HUDEP-2 (cell line): ENCODE data around the gene PTPRN2.

Experiments used
- DNase-seq, 76 experiments: peaks; one replicate each; lab custom pipeline; 2025; ENCODE audit not compliant: unreplicated experiment in 76 of 76; lab: John Stamatoyannopoulos, UW

Gene PTPRN2

DNA sequence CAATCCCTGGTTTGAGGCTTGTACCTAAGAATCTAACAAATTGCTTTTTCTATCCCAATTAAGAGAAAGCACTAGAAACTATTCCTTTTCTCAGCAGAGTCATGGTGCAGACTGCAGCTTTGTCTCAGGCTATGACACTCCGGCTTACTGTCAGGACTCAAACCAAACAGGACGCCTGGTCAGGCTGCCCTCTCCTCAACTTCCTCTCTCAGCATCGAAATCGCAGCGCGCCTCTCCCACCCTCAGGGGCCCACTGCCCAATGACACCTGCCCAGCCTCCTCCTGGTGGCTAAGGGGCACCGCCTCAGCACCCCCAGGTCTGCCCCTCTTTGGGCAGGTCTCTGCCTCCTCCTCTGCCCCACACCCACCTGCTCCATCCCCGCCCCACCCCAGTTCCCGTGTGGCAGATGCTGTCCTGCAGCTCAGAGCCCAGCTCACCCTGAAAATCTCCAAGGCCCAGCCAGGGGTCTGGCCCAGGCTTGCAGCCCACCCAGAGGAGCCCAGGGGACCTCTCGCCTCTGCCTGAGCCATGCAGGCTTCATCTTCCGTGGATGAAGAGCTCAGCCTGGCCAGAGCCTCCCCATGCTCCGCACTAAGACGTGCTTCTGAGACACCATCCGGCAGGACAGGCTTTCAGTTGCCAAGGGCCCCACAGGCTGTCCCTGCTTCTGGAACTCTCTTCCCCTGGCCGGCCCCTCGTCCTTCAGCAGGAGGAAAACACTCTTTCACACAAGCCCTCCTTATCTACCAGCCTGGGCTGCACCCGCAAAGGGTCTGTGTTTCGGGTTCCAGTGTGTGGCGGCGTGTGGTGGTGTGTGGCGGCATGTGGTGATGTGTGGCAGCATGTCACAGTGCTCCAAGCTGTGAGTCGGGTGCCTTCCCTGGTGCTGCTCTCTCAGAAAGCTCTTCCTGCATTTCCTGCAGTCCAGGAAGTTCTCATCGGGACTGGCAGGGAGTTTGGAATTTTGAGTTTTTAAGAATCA, 16.4 kb upstream of the PTPRN2 start:
- no peak for DNase-seq

DNA sequence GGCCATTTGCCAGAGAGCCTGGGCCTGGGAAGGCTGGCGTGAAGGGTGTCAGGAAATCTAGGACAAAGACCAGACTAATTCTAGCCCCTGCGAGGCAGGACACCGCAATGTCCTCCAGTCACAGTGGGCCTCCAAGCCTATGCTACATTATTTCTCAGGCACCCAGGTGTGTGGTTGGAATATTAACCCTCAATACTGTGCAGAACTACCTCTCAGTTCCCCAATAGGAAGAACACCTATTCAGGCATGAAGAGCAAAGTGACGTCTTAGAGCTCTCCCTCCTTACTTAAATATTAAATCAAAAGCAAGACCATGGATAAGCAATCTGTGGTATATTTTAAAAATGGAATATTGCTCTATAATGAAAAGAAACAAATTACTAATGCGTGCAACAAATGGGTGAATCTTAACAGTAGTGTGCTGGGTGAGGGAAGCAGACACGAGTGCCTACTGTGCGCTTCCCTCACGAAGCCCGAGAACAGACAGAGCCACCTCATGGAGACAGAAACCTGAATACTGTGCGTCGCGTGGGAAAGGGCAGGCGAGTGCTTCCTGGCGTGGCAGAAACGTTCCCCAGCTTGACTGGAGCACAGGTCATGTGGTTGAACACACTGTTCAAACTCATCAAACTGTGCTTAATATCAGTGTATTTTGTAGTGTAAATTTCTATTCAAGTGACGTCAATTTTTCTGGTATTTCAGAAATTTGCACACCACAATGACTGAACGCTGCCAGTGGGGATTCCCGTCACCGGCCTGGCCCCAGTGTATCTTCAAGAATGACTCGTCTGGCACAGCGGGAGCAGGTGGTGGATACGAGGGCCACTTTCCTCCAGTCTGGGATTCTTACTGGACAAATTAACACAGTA, 15.5 kb upstream of the PTPRN2 start:
- no peak for DNase-seq

DNA sequence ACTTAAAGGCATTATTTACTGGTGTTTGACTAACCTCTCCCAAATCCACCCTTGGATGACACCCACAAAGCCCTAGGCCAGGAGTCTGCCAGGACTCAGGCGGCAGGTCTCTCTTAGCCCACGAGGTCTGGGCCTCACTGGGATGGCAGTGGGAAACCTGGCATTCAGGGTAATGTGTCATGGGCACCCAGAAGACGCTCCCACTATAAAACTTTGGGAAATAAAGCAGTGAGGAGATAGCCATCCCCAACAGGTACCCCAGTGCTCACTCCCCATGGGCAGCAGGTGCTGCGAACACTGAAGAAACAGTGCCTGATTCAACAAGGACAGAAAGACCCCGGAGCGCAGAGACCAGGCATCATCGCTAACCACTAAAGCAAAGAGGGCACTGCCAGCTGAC, 14.4 kb upstream of the PTPRN2 start:
- DNase-seq = no peak

DNA sequence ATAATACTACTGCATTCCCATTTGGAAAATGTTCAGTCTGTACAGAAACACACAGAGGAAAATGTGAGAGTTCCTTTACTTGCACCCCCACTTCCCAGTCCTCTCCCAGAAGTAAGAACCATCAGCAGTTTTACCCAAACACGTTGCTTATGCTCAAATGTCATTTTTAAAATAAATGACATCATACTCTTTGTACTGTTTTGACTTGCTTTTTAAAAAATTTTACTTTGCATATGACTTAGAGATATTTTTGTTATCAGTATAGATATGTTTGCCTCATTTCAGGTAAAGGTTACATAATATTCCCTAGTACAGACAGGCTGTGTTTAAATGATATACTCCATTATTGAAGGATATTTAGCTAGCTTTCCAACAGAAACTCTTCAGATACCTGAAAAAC, 13.5 kb upstream of the PTPRN2 start:
- DNase-seq = no peak

DNA sequence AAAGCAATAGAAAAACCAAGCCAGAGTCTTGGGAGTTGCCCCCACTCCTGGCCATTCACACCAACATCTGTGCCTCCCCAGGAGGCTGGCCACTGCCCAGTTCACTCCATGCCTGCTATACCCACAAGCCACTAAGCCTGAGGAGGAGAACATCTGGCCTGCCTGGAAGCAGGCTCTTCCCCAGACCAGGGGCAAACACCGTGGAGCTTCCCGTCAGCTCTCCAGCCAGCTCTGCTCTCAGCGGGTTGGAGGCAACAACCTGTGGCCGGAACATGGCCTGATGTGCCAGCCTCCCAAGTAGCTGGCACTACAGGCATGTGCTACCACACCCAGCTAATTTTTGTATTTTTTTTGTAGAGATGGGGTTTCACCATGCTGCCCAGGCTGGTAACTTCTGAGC, 9.1 kb upstream of the PTPRN2 start:
- DNase-seq = no peak

DNA sequence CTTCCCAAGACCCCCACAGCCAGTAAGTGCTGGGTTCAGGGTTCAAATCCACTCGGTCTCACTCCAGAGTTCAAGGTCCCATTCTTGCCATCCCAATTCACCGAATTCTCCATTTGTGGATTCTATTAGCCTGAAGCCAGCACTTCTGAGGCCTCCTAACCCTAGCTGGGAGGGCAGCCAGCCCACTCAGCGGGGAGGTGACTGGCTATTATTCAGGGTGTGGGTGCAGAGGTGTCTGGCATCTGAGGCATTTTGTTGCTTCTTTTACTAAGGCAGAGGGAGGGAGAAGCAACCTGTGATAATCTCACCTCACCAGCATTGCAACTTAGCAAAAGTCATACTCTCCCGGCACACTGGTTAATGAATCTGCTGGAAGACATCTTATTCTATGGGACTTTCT, 8.7 kb upstream of the PTPRN2 start:
- no peak for DNase-seq

DNA sequence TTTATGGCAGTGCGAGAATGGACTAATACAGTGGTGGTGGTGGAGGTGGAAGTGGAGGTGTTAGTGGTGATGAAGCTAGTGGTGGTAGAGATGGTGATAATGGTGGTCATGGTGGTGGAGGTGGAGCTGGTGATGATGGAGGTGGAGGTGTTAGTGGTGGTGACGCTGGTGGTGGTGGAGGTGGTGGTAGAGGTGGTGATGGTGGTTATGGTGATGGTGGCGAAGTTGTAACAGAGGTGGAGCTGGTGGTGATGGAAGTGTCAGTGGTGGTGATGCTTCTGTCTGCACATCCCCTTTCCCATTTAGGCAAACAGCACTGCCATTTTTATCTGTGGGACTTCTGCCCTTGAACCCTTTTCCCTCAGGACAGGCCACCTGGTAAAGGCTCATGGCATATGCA, 7.4 kb upstream of the PTPRN2 start:
- no peak for DNase-seq

DNA sequence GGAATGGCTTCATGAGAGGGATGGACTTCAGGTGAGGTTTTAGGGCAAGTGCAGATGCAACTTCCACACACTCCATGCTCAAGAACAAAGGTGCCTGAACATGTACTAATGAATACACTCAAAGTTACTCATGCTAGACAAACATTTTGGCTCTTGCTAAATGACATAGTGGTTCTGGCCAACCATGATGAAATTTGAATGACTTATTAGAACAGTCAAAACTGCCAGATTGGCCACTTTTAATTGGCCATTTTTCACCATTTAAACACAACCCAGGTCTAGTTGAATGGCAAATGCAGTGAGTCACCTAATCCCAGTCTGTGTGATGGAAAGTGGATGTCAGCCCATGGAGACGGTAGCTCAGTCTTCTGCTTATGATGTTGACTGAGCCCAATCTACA, 4.9 kb upstream of the PTPRN2 start:
- no peak for DNase-seq

DNA sequence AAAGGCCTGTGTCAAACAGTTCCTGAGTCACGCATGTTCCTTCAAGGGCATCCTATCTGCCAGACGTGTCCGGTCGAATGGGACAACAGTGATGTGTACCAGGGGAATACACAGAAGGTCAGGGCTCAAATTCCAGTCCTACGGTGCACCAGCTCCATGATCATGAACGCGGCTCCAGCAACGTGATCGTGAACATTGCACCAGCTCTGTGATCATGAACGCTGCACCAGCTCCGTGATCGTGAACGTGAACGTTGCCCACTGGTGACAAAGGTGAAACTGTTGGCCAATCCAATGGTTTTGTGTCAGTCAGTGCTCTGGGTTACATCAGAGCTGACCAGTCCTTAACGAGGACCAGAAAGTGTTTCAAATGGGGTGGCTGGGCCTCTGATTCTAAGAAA, 4.3 kb upstream of the PTPRN2 start:
- DNase-seq = no peak

DNA sequence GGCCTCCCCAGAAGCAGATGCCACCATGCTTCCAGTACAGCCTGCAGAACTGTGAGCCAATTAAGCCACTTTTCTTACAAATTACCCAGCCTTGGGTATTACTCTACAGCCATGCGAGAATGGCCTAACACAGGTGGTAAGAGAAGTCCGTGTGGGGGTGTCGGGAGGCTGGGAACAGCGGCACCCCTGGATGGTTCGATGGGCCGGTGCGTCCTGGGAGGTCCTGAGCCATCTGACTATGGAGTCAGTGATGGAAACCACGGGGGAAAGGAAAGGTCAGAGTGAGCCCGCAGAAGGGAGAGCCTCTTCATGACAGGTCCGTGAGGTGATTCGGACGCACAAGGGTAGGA, 2.5 kb upstream of the PTPRN2 start:
- no peak for DNase-seq

DNA sequence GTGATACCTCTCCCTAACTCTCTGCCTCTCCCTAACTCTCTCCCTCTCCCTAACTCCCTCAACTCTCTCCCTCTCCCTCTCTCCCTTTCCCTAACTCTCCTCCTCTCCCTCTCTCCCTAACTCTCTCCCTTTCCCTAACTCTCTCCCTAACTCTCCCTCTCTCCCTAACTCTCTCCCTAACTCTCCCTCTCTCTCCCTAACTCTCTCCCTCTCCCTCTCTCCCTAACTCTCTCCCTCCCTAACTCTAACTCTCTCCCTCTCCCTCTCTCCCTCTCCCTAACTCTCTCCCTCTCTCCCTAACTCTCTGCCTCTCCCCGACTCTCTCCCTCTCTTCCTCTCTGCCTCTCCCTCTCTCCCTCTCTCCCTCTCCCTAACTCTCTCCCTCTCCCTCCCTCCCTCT, 2.0 kb upstream of the PTPRN2 start:
- no peak for DNase-seq

DNA sequence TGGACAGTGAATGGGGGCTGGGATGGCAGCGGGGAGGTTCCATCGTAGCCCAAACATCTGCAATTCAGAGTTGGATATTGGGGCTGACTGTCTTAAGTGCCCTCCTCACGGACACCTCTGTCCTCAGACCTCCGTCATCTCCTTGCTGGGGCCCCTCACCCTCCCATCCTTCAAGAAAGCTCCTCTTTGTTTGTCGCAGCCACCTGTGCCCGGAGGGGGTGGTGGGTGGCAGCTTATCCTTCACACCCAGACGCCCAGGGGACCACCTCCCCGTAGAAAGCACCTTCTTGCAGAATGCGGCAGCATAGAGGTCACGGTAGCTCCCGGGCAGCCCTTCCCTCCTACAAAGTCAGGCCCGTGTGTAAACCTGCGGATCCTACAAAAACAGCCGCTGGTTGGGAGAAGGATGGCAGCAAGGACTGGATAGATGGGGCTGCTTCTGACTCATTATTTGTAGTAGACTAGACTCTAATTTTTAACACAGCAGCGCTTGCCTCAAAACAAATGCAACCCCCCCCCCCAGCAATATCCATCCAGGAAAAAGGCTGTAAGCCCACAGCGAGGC, 1.3 kb upstream of the PTPRN2 start:
- DNase-seq = no peak

DNA sequence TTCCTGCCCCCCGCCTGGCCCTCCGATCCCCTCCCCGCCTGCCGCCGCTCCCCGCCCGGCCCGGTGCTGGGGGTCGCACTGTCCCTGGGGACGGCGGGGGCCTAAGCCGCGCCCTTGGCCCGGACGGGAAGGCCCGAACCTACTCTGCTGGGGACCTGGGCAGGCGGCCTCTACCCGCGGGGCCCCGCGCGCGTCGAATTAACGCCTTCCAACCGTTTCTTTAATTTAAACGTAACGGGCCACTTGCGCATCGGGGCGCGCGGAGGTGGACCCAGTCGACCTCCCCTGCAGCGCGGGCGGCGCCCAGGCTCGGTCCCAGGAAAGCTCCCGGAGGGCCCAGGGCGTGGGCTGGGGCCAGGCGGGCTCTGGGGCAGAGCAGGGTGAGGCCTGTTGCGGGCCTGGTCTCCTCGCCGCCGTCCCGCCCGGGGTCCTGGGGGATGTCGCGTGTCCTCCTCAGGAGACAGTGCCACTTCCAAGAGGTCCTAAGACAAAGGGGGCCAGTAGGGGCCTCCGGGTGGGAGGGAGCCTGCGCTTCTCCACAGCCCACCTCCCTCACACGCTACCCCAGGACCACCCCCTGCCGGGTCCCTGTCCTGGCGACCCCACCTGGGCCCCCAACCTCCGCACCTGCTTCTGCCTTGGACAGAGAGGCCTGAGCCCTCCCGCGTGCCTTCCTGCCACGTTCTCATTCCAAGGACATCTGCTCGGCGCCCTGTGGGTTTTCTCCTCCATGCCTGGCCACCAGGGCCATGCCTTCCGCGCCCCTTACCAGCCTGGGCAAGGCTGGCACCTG, 658 bp upstream of the PTPRN2 start:
- DNase-seq = no peak

DNA sequence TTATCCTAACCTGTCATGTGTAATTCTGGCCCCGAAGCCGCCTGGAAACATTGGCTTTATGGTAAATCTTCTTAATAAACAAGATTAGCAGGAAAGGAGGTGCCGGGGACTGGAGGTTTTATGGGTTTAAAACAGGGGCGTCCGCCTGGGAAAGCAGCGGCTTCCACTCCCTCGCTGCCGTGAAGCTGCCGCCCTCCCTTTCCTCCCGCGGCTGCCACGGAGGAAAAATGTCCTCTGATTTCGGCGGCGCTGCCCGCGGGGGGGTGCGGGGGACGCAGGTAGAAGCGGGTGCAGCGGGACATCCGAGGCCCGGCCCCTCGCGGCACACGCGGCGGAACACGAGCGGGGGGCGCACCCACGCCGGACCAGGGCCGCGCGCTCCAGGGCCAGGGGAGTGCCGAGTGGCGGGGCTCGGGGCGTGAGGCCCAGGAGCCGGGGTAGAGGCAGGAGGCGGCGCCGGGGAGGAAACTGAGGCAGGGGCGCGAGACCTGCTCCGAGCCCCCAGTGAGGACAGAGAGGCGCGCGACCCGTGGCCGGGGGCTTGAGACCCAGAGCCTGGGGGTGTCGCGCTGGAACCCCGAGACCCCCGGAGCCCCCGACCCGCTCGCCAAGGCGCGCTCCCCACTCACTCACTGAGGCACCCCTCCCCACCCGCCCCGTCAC, 993 bp downstream of the PTPRN2 start:
- no peak for DNase-seq

DNA sequence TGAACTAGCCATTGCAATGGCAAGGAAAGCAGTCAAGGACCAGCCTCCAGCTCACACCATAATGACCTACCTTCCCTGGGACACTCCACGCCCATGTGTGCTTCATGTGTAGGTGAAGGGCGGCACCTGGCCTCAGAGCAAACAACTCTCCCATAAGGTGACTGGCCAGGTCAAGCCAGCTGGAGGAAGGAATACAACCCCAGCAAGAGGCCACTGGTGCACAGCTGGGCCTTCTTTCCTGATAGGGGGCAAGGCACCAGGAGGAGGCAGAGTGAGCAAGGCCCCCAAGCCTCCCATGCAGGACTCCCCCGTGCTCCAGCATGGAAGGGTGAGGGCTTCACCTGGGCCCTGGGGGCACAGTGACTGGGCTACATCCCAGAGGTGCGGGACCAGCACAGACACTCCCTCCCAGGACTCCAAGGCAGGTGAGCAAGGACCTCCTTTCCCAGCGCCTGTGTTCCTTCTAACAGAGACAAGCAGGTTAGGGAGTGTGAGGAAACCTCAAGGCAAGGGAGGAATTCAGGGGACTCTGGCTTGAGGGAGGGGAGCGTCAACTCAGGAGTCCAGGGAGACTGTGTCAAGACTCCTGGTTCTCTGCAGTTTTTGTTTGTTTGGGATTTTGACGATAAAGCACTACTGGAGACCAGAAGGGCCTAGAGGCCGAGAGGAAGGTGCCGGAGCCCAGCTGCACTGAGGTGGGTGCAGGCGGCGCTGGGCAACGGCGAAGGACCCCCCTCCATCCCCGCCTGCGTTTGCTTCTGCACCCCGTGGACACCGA, 1.7 kb downstream of the PTPRN2 start:
- no peak for DNase-seq

DNA sequence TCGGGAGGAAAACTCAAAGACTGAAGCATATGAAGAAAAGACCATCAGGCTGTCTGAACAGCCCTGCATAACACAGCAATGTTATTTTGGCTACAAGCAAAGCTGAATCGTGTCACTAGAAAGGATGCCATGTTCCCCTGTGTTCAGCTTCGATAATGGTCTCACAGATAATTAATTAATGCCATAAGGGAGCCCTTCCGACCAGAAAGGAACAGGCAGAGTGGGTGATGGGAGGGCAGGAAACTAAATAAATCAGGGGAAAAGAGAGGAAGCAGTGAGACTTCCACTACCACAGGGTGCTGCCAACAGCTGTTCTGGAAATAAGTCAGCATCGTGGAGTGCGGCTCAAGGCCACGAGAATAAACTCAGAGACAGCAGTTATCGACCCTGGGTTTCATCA, 3.2 kb downstream of the PTPRN2 start:
- no peak for DNase-seq

DNA sequence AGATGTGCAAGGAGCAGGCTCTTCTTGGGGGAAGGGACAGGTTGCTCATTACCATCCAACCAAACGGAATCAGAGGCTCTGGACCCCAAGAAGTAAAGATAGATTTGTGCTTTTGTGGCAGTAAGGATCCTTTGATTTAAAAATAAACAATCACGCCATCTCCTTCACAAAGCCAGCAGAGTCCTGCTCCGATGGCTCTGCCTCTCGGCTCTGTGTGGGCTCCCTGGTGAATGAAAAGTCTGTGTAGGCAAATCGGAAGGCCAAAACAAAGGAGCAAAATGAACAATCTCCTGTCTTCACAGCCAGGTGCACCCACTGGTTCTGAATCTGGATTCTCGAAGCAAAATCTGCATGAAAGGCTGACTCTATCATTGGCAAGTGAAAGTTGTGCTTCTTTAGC, 3.8 kb downstream of the PTPRN2 start:
- no peak for DNase-seq

DNA sequence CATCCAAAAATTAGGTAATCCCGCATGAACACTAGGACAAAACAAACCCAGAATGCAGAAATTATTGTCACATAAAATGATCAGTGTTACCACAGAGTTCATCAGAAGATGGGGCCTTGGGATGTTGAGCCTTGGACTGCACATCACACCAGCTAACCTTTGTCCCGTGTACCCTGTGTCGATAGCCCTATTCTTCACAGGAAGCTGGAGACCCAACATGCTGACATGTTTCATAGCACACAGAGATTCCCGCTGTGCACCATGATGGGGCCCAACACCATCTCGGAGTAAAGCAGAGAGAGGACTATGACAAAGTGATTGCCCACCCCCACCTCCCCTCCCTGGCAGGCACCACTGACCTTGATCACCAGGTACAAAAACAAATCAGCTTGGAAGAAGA, 4.5 kb downstream of the PTPRN2 start:
- no peak for DNase-seq

DNA sequence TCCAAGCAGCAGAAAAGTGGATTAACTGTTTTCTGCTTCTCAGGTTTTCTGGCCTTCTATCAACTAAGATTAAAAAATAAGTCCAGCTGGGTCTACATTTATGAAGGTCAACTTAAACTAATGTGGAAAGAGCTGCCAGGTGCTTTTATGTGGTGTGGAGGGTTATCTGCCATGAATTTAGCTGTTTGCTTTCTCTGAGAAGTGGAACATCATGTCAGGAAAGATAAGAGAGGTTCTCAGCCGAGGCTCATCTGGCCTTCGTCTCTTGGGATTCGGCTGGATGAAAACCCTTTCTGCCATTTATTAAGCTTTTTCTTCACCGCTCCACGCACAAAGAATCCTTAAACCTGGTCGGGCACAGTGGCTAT, 5.5 kb downstream of the PTPRN2 start:
- DNase-seq = no peak
